GM21529 (cell line): ENCODE results near the gene SRRM1.
"Not testable (repeated sequence)": the region's sequence is repeated elsewhere in the genome, so short reads cannot be mapped to it uniquely, and the experiment has no call there.

Experiments
- ATAC-seq: cut with Tn5 transposase; IDR thresholded peaks from one replicate; pipeline ENCODE4 v1.9.1; 2021; ENCODE audit not compliant: unreplicated experiment

SRRM1 gene

DNA sequence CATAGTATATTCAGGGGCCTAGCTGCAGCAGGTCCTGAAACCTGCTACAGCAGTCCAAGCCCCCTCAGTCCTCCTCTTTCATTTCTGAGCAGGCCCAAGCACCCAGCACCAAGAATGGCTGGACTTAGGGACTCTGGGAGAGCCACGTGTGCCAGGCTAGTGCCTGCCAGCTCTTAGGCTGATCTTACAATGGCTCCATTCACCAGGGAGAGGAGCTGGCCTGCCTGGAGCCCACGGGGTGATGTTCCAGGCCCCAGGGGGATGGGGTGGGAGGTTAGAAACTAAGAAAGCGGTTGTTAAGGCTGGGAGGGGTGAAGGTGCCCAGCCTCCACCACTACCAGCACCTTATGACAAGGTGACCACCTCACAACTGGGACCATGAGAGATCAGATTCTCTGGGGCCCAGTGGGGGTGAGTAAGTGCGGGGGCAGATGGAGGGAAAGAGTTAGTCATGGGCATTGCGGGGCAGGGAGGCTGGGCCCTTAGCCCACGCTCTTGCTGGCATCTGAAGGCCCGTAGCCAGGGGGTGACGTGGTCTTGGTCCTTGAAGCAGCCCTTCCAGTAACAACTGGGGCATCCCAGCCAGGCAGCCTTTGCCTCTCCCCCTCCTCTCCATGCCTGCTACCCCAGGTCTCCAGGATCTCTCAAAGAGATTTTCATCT is 71.9 kb downstream of the SRRM1 start:
- ATAC-seq = no peak

DNA sequence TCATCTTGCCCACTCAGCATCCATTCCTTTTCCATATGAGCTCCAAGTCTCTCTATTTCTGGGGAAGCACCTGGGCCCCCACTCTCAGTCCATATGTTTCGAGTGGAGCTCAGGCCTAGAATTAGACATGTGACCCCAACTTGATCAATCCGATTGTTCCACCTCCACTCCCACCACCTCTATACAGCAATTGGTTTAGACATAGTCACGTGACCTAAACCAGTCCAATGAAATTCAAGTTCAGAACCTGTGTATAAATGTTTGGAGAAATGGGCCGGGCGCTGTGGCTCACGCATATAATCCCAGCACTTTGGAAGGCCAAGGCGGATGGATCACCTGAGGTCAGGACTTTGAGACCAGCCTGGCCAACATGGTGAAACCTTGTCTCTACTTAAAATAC is 72.6 kb downstream of the SRRM1 start:
- no peak for ATAC-seq

DNA sequence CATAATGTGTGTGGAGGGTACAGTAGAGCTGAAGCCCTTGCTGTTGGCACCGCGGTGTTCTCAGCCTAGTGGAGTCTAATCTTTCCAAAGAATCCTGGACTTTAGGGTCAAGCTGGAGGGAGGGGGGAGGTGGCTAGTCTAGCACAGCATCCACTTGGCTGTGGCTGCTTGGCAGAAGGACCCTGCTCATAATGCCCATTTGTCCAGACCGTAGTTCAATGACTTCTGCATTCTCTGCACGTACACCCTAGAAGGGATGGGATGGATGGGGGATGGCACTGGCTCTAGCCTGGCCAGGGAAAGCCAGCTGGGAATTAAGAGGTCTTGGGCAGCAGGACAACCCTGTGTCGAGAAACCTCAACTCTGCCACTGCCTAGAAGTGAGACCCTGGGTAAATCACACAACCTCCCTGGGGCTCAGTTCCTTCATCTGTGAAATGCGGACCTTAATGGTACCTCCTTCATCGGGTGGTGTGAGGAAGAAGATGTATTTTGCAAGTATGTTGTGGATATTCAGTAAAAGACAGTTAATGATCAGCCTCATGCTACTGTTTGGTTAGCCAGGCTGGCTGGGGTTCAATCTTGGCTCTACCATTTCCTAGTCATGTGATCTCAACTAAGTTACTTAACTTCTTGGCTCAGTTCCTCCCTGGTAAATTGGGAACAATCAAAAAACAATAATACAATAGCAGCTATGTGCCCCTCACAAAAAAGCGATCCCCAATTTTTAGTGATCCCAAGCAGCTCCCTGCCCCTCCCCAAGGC is 75.0 kb downstream of the SRRM1 start:
- no peak for ATAC-seq

DNA sequence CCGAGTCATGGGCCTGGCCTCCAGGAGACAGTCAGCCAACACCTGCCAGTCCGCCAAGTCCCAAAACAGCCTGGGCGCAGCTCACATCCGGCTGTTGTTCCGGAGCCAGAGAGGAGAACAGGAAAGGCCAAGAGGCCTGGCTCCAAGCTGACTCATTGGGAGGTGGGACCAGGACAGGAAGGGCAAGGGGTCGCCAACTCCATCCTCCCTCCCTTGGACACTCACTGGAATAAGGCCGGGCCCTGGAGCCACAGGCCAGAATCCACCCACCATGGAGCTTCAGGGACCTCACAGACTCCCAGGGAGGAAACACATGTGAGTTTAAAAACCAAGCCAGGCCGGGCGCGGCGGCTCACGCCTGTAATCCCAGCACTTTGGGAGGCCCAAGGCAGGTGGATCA is 77.0 kb downstream of the SRRM1 start:
- no peak for ATAC-seq

DNA sequence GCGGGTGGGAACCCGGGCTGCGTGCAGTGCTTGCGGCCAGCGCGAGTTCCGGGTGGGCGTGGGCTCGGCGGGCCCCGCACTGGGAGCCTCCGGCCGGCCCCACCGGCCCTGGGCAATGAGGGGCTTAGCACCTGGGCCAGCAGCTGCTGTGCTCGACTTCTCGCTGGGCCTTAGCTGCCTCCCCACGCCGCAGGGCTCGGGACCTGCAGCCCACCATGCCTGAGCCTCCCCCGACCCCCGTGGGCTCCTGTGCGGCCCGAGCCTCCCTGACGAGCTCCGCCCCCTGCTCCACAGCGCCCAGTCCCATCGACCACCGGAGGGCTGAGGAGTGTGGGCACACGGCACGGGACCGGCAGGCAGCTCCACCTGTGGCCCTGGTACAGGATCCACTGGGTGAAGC is 78.4 kb downstream of the SRRM1 start:
- no peak for ATAC-seq

DNA sequence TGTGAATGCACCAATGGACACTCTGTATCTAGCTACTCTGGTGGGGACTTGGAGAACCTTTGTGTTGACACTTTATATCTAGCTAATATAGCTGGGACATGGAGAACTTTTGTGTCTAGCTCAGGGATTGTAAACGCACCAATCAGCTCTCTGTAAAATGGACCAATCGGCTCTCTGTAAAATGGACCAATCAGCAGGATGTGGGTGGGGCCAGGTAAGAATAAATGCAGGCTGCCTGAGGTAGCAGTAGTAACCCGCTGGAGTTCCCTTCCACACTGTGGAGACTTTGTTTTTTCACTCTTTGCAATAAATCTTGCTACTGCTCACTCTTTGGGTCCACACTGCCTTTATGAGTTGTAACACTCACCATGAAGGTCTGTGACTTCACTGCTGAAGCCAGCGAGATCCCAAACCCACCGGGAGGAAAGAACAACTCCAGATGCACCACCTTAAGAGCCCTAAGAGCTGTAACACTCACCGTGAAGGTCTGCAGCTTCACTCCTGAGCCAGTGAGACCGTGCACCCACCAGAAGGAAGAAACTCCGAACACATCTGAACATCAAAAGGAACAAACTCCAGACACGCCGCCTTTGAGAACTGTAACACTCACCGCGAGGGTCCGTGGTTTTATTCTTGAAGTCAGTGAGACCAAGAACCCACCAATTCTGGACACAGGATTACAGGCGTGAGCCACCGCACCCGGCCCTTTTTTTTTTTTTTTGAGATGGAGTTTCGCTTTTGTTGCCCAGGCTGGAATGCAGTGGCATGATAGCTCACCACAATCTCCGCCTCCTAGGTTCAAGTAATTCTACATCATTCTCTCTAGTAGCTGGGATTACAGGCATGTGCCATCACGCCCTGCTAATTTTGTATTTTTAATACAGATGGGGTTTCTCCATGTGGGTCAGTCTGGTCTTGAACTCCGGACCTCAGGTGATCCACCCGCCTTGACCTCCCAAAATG is 79.3 kb downstream of the SRRM1 start:
- ATAC-seq = not testable (repeated sequence)
